ENCODE data around the gene C6. TPM values are rescaled to one million over a fixed set of nuclear protein-coding genes. Genes with fewer than 3 reads are reported as not detected.

C6 gene
- total RNA-seq, 1 donor from 2014 or later, result not detected

DNA sequence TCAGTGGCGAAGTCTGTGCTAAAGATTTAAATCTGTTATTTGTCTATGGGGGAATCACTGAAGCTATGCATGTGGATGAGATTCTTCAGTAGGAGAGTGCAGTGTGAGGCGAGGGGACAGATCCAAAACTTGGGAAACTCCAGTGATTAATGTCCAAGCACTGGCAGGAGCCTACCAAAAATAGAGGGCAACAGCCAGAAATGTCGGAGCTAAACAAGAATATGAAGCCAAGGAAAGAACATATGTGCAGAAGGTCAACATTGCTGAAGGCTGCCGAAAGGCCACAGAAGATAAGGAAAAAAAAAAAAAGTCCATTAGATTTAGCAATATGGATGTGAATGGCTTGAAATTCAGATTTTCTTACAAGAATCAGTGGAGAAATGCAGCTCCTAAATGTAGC, 61.8 kb downstream of the C6 start:
- no peaks in the 10 kb centered on the region for H3K4me1 Mint-ChIP-seq
- Histone ChIP-seq H2AFZ (replicated peaks) (no peak overlapping the region), H3K27ac (no peak overlapping the region), H4K20me1 (ENCODE audit: low read depth) (no peaks in the 10 kb centered on the region), H3K4me2 (no peak overlapping the region), H3K4me1 (no peaks in the 10 kb centered on the region), H3K27me3 (no peaks in the 10 kb centered on the region), H3K9ac (no peak overlapping the region), H3K79me2 (ENCODE audit: low read depth) (no peaks in the 10 kb centered on the region), H3K36me3 (no peaks in the 10 kb centered on the region), H3F3A (ENCODE audit: low read depth) (no peaks in the 10 kb centered on the region), H3K9me3 (ENCODE audit: low read depth) (no peaks in the 10 kb centered on the region), H3K4me3 (no peak overlapping the region)
- no peak overlapping the region for H3K4me3 Mint-ChIP-seq
- no peak overlapping the region for H3K27ac Mint-ChIP-seq
- no peaks in the 10 kb centered on the region for H3K27me3 Mint-ChIP-seq (ENCODE audit: insufficient read depth, low read depth)
- H3K9me3 Mint-ChIP-seq, result no peaks in the 10 kb centered on the region
- TF ChIP-seq EZH2phosphoT487 (IDR thresholded peaks at IDR 0.05) (no peak), CTCF (IDR thresholded peaks at IDR 0.05) (no peak), EZH2 (IDR thresholded peaks at IDR 0.05) (no peak)
- DNase-seq (ENCODE audit: low spot score), result no peak
- no peaks in the 10 kb centered on the region for H3K36me3 Mint-ChIP-seq

DNA sequence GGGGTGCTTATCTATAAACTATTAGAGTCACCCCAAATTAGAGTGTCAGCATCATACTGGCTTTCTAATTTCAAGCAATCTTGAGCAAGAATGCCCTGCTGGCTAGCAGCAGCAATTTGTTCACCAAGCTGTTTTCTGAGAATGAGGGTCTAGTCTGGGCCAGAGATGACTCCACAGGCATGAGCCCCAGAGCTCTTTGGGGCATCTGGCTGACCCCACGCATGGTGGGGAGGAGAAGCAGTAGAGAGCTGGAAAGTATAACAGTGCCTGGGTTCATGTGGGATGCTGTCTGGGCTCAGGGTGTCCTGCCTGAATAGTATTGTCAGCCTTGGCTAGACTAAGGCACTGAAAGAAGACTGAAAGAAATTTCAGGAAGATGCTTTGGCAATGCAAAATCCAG, 64.9 kb downstream of the C6 start:
- no peak overlapping the region for H3K27ac ChIP-seq
- no peaks in the 10 kb centered on the region for H3K27me3 ChIP-seq
- TF ChIP-seq CTCF (IDR thresholded peaks at IDR 0.05) (no peak), EZH2 (IDR thresholded peaks at IDR 0.05) (no peak), EZH2phosphoT487 (IDR thresholded peaks at IDR 0.05) (no peak)
- no peaks in the 10 kb centered on the region for H4K20me1 ChIP-seq (ENCODE audit: low read depth)
- no peak for DNase-seq (ENCODE audit: low spot score)
- no peak overlapping the region for H3K27ac Mint-ChIP-seq
- H3F3A ChIP-seq (ENCODE audit: low read depth), result no peaks in the 10 kb centered on the region
- no peaks in the 10 kb centered on the region for H3K4me1 Mint-ChIP-seq
- H3K79me2 ChIP-seq (ENCODE audit: low read depth), result no peaks in the 10 kb centered on the region
- H3K36me3 Mint-ChIP-seq, result no peaks in the 10 kb centered on the region
- no peak overlapping the region for H3K4me2 ChIP-seq
- H3K4me3 ChIP-seq, result no peak overlapping the region
- no peak overlapping the region for H3K9ac ChIP-seq
- H3K36me3 ChIP-seq, result no peaks in the 10 kb centered on the region
- H3K27me3 Mint-ChIP-seq (ENCODE audit: insufficient read depth, low read depth), result no peaks in the 10 kb centered on the region
- no peak overlapping the region for H2AFZ ChIP-seq (replicated peaks)
- H3K9me3 Mint-ChIP-seq, result no peaks in the 10 kb centered on the region
- H3K4me3 Mint-ChIP-seq, result no peak overlapping the region
- no peaks in the 10 kb centered on the region for H3K4me1 ChIP-seq
- no peaks in the 10 kb centered on the region for H3K9me3 ChIP-seq (ENCODE audit: low read depth)

- Mint-ChIP-seq H3K27me3 (ENCODE audit: insufficient read depth, low read depth) (no peaks in the 10 kb centered on the region), H3K36me3 (no peaks in the 10 kb centered on the region), H3K9me3 (peaks cover under 1% of the 10 kb centered on the region), H3K4me1 (no peaks in the 10 kb centered on the region), H3K4me3 (no peak overlapping the region), H3K27ac (no peak overlapping the region)
- no peak for TF ChIP-seq EZH2 (IDR thresholded peaks at IDR 0.05)
- Histone ChIP-seq H3K36me3 (no peaks in the 10 kb centered on the region), H4K20me1 (ENCODE audit: low read depth) (no peaks in the 10 kb centered on the region), H3F3A (ENCODE audit: low read depth) (no peaks in the 10 kb centered on the region), H3K27ac (no peak overlapping the region), H3K27me3 (no peaks in the 10 kb centered on the region), H3K9ac (no peak overlapping the region), H3K4me1 (no peaks in the 10 kb centered on the region), H3K4me3 (no peak overlapping the region), H3K9me3 (ENCODE audit: low read depth) (no peaks in the 10 kb centered on the region), H3K4me2 (no peak overlapping the region), H2AFZ (replicated peaks) (no peak overlapping the region), H3K79me2 (ENCODE audit: low read depth) (no peaks in the 10 kb centered on the region)
- no peak for DNase-seq (ENCODE audit: low spot score)
These were observed 68.0 kb downstream of the C6 start for GRCh38 chr5:41145306-41145705.

DNA sequence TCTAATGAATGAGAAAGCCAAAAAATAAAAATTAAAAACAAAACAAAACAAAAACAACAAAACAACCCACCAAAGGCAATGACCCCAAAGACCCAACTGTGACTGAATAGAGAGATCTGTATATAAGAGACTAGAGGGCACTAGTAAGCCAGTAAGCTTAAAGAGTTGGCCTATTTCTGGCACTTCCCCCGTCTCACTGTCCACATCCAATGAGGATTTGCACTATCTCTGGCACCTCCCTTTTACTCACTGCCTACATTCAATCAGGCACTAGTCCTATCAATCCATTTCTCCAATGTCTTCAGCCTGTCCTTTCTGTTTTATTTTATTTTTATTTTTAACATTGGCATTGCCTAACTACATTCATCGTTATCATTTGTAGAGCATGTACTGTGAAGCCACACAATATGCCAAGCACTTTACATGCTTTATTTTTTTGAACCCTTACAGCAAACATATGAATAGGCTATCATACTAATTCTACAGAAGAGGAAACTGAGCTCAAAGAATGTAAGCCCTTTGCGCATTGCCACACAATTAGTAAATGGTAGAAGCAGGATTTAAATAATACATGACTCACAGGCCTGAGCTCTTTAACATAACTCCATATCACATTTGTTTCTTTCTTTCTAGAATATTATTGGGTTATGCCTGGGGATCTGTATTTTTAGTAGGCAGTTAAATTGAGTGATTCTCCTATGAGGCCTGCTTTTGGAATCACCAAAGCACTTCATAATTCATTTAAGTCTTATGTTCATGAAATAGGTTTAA, 70.0 kb downstream of the C6 start:
- TF ChIP-seq CTCF (IDR thresholded peaks at IDR 0.05) (no peak), EZH2 (IDR thresholded peaks at IDR 0.05) (no peak), EZH2phosphoT487 (IDR thresholded peaks at IDR 0.05) (no peak)
- Mint-ChIP-seq H3K4me3 (no peak overlapping the region), H3K27me3 (ENCODE audit: insufficient read depth, low read depth) (no peaks in the 10 kb centered on the region), H3K36me3 (no peaks in the 10 kb centered on the region), H3K27ac (no peak overlapping the region), H3K9me3 (peaks cover 2% of the 10 kb centered on the region), H3K4me1 (no peaks in the 10 kb centered on the region)
- no peaks in the 10 kb centered on the region for H3K36me3 ChIP-seq
- H3K4me2 ChIP-seq, result no peak overlapping the region
- H3K4me1 ChIP-seq, result no peaks in the 10 kb centered on the region
- H3F3A ChIP-seq (ENCODE audit: low read depth), result no peaks in the 10 kb centered on the region
- H3K4me3 ChIP-seq, result no peak overlapping the region
- H3K9me3 ChIP-seq (ENCODE audit: low read depth), result no peaks in the 10 kb centered on the region
- H4K20me1 ChIP-seq (ENCODE audit: low read depth), result no peaks in the 10 kb centered on the region
- no peak for DNase-seq (ENCODE audit: low spot score)
- no peak overlapping the region for H2AFZ ChIP-seq (replicated peaks)
- no peak overlapping the region for H3K9ac ChIP-seq
- H3K79me2 ChIP-seq (ENCODE audit: low read depth), result no peaks in the 10 kb centered on the region
- H3K27me3 ChIP-seq, result no peaks in the 10 kb centered on the region
- H3K27ac ChIP-seq, result no peak overlapping the region
